SK-N-SH treated with all-trans-retinoic acid at 6 μM for 48 hours (cell line): ENCODE results near the gene MEI1.

Experiments
- BACH2 ChIP-seq: fragments of 250-450 bp; sonication (Bioruptor Pico); IDR thresholded peaks from 2 replicates; pipeline ENCODE4 v1.9.0; 2021; ENCODE audit warnings: mild to moderate bottlenecking, borderline replicate concordance
- GLIS3 ChIP-seq: fragments of 250-450 bp; sonication (Bioruptor Pico); IDR thresholded peaks from 2 replicates; pipeline ENCODE4 v1.5.0; 2020; ENCODE audit warnings: mild to moderate bottlenecking, moderate library complexity
- PPARA ChIP-seq: fragments of 250-450 bp; sonication (Bioruptor Pico); IDR thresholded peaks from 2 replicates; pipeline ENCODE4 v1.5.0; 2020; ENCODE audit warnings: mild to moderate bottlenecking, borderline replicate concordance
- RARB ChIP-seq: fragments of 250-450 bp; sonication (Bioruptor Pico); IDR thresholded peaks from 2 replicates; pipeline ENCODE4 v1.8.0; 2021; ENCODE audit warnings: mild to moderate bottlenecking, moderate library complexity
- SNAI2 ChIP-seq: fragments of 250-450 bp; sonication (Bioruptor Pico); IDR thresholded peaks from 2 replicates; pipeline ENCODE4 v1.5.0; 2020; ENCODE audit warnings: mild to moderate bottlenecking, moderate library complexity
- ZC3H10 ChIP-seq: fragments of 250-450 bp; sonication (Bioruptor Pico); IDR thresholded peaks from 2 replicates; pipeline ENCODE4 v1.5.1; 2021; ENCODE audit warnings: mild to moderate bottlenecking, moderate library complexity
- ZFP3 ChIP-seq: fragments of 250-450 bp; sonication (Bioruptor Pico); IDR thresholded peaks from 2 replicates; pipeline ENCODE4 v1.5.0; 2020; ENCODE audit warnings: mild to moderate bottlenecking, moderate library complexity
- ZNF565 ChIP-seq: fragments of 450-650 bp; formaldehyde crosslinking; conservative IDR thresholded peaks from 2 replicates; pipeline ENCODE4 v1.5.0; 2020; ENCODE audit warnings: low read depth, mild to moderate bottlenecking, moderate library complexity
- ZNF70 ChIP-seq: fragments of 450-650 bp; formaldehyde crosslinking; IDR thresholded peaks from 2 replicates; pipeline ENCODE4 v1.5.0; 2020; ENCODE audit warnings: mild to moderate bottlenecking, moderate library complexity
- ZNF8 ChIP-seq: fragments of 450-650 bp; formaldehyde crosslinking; IDR thresholded peaks from 2 replicates; pipeline ENCODE4 v1.5.0; 2020; ENCODE audit warnings: mild to moderate bottlenecking, moderate library complexity
- TF ChIP-seq, protein P1 (sequence below): fragments of 250-450 bp; sonication (Bioruptor Pico); IDR thresholded peaks from 2 replicates; pipeline ENCODE4 v1.8.0; 2020; ENCODE audit warnings: mild to moderate bottlenecking, moderate library complexity, borderline replicate concordance
- TF ChIP-seq, protein P2 (sequence below): fragments of 250-450 bp; sonication (Bioruptor Pico); IDR thresholded peaks from 2 replicates; pipeline ENCODE4 v1.5.0; 2020; ENCODE audit warnings: mild to moderate bottlenecking, moderate library complexity
- TF ChIP-seq, protein P3 (sequence below): fragments of 250-450 bp; sonication (Bioruptor Pico); IDR thresholded peaks from 2 replicates; pipeline ENCODE4 v1.8.0; 2021; ENCODE audit warnings: low read depth, mild to moderate bottlenecking, moderate library complexity, borderline replicate concordance

DNA sequence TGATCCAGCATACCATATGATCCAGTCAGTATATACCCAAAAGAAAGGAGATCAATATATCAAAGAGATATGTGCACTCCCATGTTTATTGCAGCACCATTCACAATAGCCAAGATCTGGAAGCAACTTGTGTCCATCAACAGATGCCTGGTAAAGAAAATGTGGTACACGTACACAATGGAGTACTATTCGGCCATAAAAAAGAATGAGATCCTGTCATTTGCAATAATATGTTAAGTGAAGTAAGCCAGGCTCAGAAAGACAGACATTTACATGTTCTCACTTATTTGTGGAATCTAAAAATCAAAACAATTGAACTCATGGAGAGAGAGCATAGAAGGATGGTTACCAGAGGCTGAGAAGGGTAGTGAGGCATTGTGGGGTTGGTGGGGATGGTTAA lies 37.6 kb upstream of the MEI1 start:
- no peak for TF ChIP-seq GLIS3 (CRISPR knock-in tag)
- no peak for TF ChIP-seq ZNF70 (CRISPR knock-in tag)
- TF ChIP-seq BACH2 (CRISPR knock-in tag): no peak
- TF ChIP-seq, protein P1, sequence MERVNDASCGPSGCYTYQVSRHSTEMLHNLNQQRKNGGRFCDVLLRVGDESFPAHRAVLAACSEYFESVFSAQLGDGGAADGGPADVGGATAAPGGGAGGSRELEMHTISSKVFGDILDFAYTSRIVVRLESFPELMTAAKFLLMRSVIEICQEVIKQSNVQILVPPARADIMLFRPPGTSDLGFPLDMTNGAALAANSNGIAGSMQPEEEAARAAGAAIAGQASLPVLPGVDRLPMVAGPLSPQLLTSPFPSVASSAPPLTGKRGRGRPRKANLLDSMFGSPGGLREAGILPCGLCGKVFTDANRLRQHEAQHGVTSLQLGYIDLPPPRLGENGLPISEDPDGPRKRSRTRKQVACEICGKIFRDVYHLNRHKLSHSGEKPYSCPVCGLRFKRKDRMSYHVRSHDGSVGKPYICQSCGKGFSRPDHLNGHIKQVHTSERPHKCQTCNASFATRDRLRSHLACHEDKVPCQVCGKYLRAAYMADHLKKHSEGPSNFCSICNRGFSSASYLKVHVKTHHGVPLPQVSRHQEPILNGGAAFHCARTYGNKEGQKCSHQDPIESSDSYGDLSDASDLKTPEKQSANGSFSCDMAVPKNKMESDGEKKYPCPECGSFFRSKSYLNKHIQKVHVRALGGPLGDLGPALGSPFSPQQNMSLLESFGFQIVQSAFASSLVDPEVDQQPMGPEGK (CRISPR knock-in tag): no peak
- TF ChIP-seq RARB (CRISPR knock-in tag): no peak
- no peak for TF ChIP-seq ZNF8 (CRISPR knock-in tag)
- no peak for TF ChIP-seq ZC3H10 (CRISPR knock-in tag)
- no peak for TF ChIP-seq ZFP3 (CRISPR knock-in tag)
- TF ChIP-seq PPARA (CRISPR knock-in tag): no peak
- TF ChIP-seq, protein P2, sequence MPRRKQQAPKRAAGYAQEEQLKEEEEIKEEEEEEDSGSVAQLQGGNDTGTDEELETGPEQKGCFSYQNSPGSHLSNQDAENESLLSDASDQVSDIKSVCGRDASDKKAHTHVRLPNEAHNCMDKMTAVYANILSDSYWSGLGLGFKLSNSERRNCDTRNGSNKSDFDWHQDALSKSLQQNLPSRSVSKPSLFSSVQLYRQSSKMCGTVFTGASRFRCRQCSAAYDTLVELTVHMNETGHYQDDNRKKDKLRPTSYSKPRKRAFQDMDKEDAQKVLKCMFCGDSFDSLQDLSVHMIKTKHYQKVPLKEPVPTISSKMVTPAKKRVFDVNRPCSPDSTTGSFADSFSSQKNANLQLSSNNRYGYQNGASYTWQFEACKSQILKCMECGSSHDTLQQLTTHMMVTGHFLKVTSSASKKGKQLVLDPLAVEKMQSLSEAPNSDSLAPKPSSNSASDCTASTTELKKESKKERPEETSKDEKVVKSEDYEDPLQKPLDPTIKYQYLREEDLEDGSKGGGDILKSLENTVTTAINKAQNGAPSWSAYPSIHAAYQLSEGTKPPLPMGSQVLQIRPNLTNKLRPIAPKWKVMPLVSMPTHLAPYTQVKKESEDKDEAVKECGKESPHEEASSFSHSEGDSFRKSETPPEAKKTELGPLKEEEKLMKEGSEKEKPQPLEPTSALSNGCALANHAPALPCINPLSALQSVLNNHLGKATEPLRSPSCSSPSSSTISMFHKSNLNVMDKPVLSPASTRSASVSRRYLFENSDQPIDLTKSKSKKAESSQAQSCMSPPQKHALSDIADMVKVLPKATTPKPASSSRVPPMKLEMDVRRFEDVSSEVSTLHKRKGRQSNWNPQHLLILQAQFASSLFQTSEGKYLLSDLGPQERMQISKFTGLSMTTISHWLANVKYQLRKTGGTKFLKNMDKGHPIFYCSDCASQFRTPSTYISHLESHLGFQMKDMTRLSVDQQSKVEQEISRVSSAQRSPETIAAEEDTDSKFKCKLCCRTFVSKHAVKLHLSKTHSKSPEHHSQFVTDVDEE: no peak
- no peak for TF ChIP-seq ZNF565 (CRISPR knock-in tag)
- TF ChIP-seq, protein P3, sequence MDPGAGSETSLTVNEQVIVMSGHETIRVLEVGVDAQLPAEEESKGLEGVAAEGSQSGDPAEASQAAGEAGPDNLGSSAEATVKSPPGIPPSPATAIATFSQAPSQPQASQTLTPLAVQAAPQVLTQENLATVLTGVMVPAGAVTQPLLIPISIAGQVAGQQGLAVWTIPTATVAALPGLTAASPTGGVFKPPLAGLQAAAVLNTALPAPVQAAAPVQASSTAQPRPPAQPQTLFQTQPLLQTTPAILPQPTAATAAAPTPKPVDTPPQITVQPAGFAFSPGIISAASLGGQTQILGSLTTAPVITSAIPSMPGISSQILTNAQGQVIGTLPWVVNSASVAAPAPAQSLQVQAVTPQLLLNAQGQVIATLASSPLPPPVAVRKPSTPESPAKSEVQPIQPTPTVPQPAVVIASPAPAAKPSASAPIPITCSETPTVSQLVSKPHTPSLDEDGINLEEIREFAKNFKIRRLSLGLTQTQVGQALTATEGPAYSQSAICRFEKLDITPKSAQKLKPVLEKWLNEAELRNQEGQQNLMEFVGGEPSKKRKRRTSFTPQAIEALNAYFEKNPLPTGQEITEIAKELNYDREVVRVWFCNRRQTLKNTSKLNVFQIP (CRISPR knock-in tag): no peak
- TF ChIP-seq SNAI2 (CRISPR knock-in tag): no peak
